Endothelial cell of umbilical vein (primary cell): ENCODE measurements around the gene FMN1. TPM values are rescaled to one million over a fixed set of nuclear protein-coding genes. Genes with fewer than 3 reads are reported as not detected.

Source experiments
- BruUV-seq: library from RNA; stranded (reverse); fragments of 400-500 nt; replicated peaks from 2 replicates; lab custom pipeline; 2021; lab: Mats Ljungman, UMichigan
- CTCF ChIA-PET: fragments of 300-600, 350-600 bp; sonication (Branson Sonifier 250); formaldehyde crosslinking; loops from one replicate; lab custom pipeline; 2021; ENCODE audit warnings: antibody characterized with exemption, inconsistent platforms; lab: Charles Lee
- POLR2A ChIA-PET: fragments of 300-600, 350-600 bp; sonication (Branson Sonifier 250); formaldehyde crosslinking; loops from one replicate; lab custom pipeline; 2021; ENCODE audit warnings: antibody characterized with exemption, inconsistent platforms; lab: Charles Lee
- DNase-seq: peaks from one replicate; pipeline ENCODE4 v3.0.0-alpha.2; 2011; ENCODE audit warnings: low read depth, low spot score
- FAIRE-seq: peaks from 2 replicates; lab custom pipeline; 2011; peaks lifted over from hg19 to GRCh38; lab: Jason Lieb, UNC
- H2AFZ ChIP-seq: 2 replicates; pipeline ENCODE4 v1.6.0; 2012; ENCODE audit warnings: low read depth, low read length, control low read depth, inconsistent platforms
- H3K27ac ChIP-seq: 2 replicates; pipeline ENCODE4 v1.5.1; 2011; ENCODE audit warnings: low read depth, mild to moderate bottlenecking, control low read depth, low read length, moderate library complexity; ENCODE audit not compliant: insufficient read depth
- H3K27me3 ChIP-seq, 2 experiments: 2 replicates each; pipeline versions ENCODE4 v1.6.0 to v1.6.1; 2011; ENCODE audit warnings: low read length in 2 of 2, mixed read lengths in 1 of 2; ENCODE audit not compliant: control insufficient read depth in 2 of 2, insufficient read depth in 2 of 2
- H3K36me3 ChIP-seq, 2 experiments: 2 replicates in 1 of 2; 3 replicates in 1 of 2; pipeline ENCODE4 v1.5.1; 2011; ENCODE audit warnings: low read length in 2 of 2, mild to moderate bottlenecking in 1 of 2, moderate library complexity in 1 of 2; ENCODE audit not compliant: control insufficient read depth in 2 of 2, insufficient read depth in 2 of 2; ENCODE audit errors: extremely low read depth in 1 of 2
- H3K4me1 ChIP-seq: 3 replicates; pipeline ENCODE4 v1.5.1; 2011; ENCODE audit warnings: mild to moderate bottlenecking, low read length; ENCODE audit not compliant: control insufficient read depth, insufficient read depth; ENCODE audit errors: extremely low read depth
- H3K4me2 ChIP-seq: 2 replicates; pipeline ENCODE4 v1.6.1; 2011; ENCODE audit warnings: low read length, control low read depth, mixed read lengths; ENCODE audit not compliant: insufficient read depth
- H3K4me3 ChIP-seq, 3 experiments: fragments of 200-600 bp in 1 of 3; sonication (generic), shearing (Covaris generic) in 1 of 3; replicated peaks in 1 of 3; 2 replicates each; pipeline ENCODE4 v1.5.1; 2011 to 2016; ENCODE audit warnings: control low read depth in 3 of 3, low read length in 3 of 3, mild to moderate bottlenecking in 2 of 3, inconsistent platforms in 1 of 3, low read depth in 1 of 3, moderate library complexity in 1 of 3; ENCODE audit not compliant: insufficient read depth in 1 of 3
- H3K79me2 ChIP-seq: 2 replicates; pipeline ENCODE4 v1.6.0; 2012; ENCODE audit warnings: low read length, inconsistent platforms; ENCODE audit not compliant: control insufficient read depth, insufficient read depth
- H3K9ac ChIP-seq: replicated peaks from 2 replicates; pipeline ENCODE3; 2011; ENCODE audit warnings: low read length, control low read depth; ENCODE audit not compliant: insufficient read depth; ENCODE audit errors: extremely low read depth
- H3K9me1 ChIP-seq: replicated peaks from 3 replicates; pipeline ENCODE4 v1.6.0; 2011; ENCODE audit warnings: mild to moderate bottlenecking, low read length; ENCODE audit not compliant: control insufficient read depth, insufficient read depth; ENCODE audit errors: extremely low read depth
- H3K9me3 ChIP-seq: replicated peaks from 2 replicates; pipeline ENCODE4 v1.5.1; 2012; ENCODE audit warnings: low read length, inconsistent platforms; ENCODE audit not compliant: control insufficient read depth, insufficient read depth
- H4K20me1 ChIP-seq: replicated peaks from 2 replicates; pipeline ENCODE3; 2011; ENCODE audit warnings: mild to moderate bottlenecking, low read length; ENCODE audit not compliant: control insufficient read depth, insufficient read depth; ENCODE audit errors: extremely low read depth
- CTCF ChIP-seq, 2 donors: IDR thresholded peaks; 1 replicate in 1 of 2; 2 replicates in 1 of 2; pipeline ENCODE4 v1.5.1; 2011; ENCODE audit warnings: low read length in 2 of 2, mild to moderate bottlenecking in 2 of 2, moderate library complexity in 2 of 2, control low read depth in 1 of 2, inconsistent platforms in 1 of 2, low read depth in 1 of 2; ENCODE audit not compliant: insufficient read depth in 1 of 2; ENCODE audit errors: extremely low read depth in 1 of 2
- EZH2 ChIP-seq: IDR thresholded peaks from 2 replicates; pipeline ENCODE4 v1.6.1; 2012; ENCODE audit warnings: borderline replicate concordance, low read depth, mild to moderate bottlenecking, moderate library complexity, low read length, inconsistent platforms; ENCODE audit not compliant: severe bottlenecking
- FOS ChIP-seq: IDR thresholded peaks from 2 replicates; pipeline ENCODE4 v1.6.1; 2011; ENCODE audit warnings: mild to moderate bottlenecking, low read length, moderate library complexity, borderline replicate concordance; ENCODE audit not compliant: insufficient read depth
- GATA2 ChIP-seq: IDR thresholded peaks from 2 replicates; pipeline ENCODE4 v1.7.0; 2011; ENCODE audit warnings: low read depth, mild to moderate bottlenecking, moderate library complexity, mixed read lengths, low read length; ENCODE audit not compliant: insufficient read length, insufficient read depth
- JUN ChIP-seq: IDR thresholded peaks from 2 replicates; pipeline ENCODE4 v1.6.1; 2011; ENCODE audit warnings: borderline replicate concordance, low read depth; ENCODE audit not compliant: insufficient read length, insufficient read depth
- MAX ChIP-seq: IDR thresholded peaks from 2 replicates; pipeline ENCODE4 v1.6.1; 2011; ENCODE audit not compliant: insufficient read depth, insufficient read length
- MYC ChIP-seq: IDR thresholded peaks from one replicate; pipeline ENCODE4 v1.6.1; 2011; ENCODE audit warnings: mild to moderate bottlenecking, low read depth, low read length
- POLR2A ChIP-seq: IDR thresholded peaks from 2 replicates; pipeline ENCODE4 v1.6.1; 2012; ENCODE audit warnings: low read depth, mild to moderate bottlenecking, control low read depth, low read length
- POLR2AphosphoS5 ChIP-seq: IDR thresholded peaks from 2 replicates; pipeline ENCODE4 v1.6.1; 2012; ENCODE audit warnings: low read depth, mild to moderate bottlenecking, control low read depth, low read length, moderate library complexity; ENCODE audit not compliant: insufficient read depth
- dilution Hi-C: fragments of 300-500 bp; cut with MboI; formaldehyde crosslinking; loops from one replicate; pipeline ENCODE4 v1.15.0; 2019; ENCODE audit warnings: low sequenced_read_pairs; ENCODE audit not compliant: extremely low pct_ligation_motif_present
- intact Hi-C: fragments of 100-400 bp; cut with micrococcal nuclease; formaldehyde crosslinking; loops from one replicate; pipeline ENCODE4 v1.10.0; 2022
- polyA plus RNA-seq, 4 experiments: library from polyadenylated mRNA; depleted of rRNA in 3 of 4; stranded (reverse) in 3 of 4; unstranded in 1 of 4; fragments of >200 nt; gene quantifications; 2 replicates each; pipeline versions ENCODE4 v1.2.1 to v1.2.3, GENCODE V29; 2011 to 2012; ENCODE audit warnings: missing spikeins in 1 of 4
- total RNA-seq: library from RNA; stranded (reverse); gene quantifications from 2 replicates; pipeline ENCODE4 v1.2.3, GENCODE V29; 2021

Gene FMN1
- total and polyA plus RNA-seq, 2 donors (not counting 3 experiments of a cell fraction or from before 2014, with no cell fraction given) = 0.01 to 0.29 TPM

GRCh38 chr15:33078607-33079006 lies 115.9 kb downstream of the FMN1 start:
- Histone ChIP-seq H3K4me2 (no peak overlapping the region), H3K36me3 (no peaks in the 10 kb centered on the region), H3K9me3 (no peaks in the 10 kb centered on the region), H3K27ac (no peak overlapping the region), H3K27me3 (peaks cover 3% of the 10 kb centered on the region in 2 experiments), H3K4me3 (no peak overlapping the region), H3K9ac (no peak overlapping the region), H3K79me2 (no peaks in the 10 kb centered on the region), H3K9me1 (no peaks in the 10 kb centered on the region), H3K4me1 (no peaks in the 10 kb centered on the region), H2AFZ (no peak overlapping the region), H4K20me1 (no peaks in the 10 kb centered on the region)
- TF ChIP-seq CTCF (IDR thresholded peaks at IDR 0.05; ENCODE audit: extremely low read depth in 1 of 2, insufficient read depth in 1 of 2, low read depth in 1 of 2, low read length in 2 of 2) (no peak), MAX (no peak), JUN (no peak), POLR2AphosphoS5 (no peak), EZH2 (no peak), FOS (no peak), GATA2 (no peak), MYC (no peak), POLR2A (no peak)
- DNase-seq (no peak), FAIRE-seq (no peak)
- ChIA-PET POLR2A (no interaction called here), CTCF (interaction anchor here (0.7 to 17.6 kb wide), 7 partner anchors 9 to 530 kb away, joined by 3 to 497 read pairs (median 4); no protein-coding TSS in a partner anchor)
- no TSS peak for BruUV-seq
- dilution Hi-C loops = no loop called here
- intact Hi-C loops = no loop called here
